ENCODE results near the gene ATG16L1. TPM values are rescaled to one million over a fixed set of nuclear protein-coding genes. Genes with fewer than 3 reads are reported as not detected.

ATG16L1 gene
- polyA plus RNA-seq, 1 donor from 2014 or later, result 67.6 TPM

DNA sequence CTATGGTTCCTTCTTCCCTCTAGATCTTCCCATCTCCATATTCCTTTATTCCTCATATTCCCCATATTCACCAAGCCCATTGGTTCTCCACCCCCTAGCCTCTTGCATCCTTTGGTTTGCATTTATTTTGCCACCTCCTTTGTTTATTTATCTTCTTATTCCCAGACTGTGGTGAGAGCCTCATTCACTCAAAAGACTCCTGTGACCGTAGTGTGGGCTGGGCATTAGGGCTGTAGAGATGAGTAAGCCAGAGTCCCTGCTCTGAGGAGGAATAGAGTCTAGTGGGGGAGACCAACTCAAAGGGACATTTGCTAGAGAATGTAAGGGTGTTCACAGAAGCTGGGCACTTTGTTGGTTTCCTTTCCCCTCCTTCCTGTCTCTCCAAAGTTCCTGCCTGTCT, 8.3 kb downstream of the ATG16L1 start:
- no peak overlapping the region for H3K4me3 ChIP-seq (ENCODE audit: low read length)
- TF ChIP-seq RAD21 (conservative IDR thresholded peaks at IDR 0.05), result no peak
- no peak for TF ChIP-seq TAF1 (IDR thresholded peaks at IDR 0.05; ENCODE audit: low read depth)
- H3K79me2 ChIP-seq (replicated peaks; ENCODE audit: insufficient read depth, low read length), result no peaks in the 10 kb centered on the region
- no peaks in the 10 kb centered on the region for H3K27me3 ChIP-seq (ENCODE audit: insufficient read depth, low read depth, low read length)
- no peaks in the 10 kb centered on the region for H3K9me2 ChIP-seq (ENCODE audit: insufficient read depth, low read length)
- H3K27ac ChIP-seq (ENCODE audit: low read length), result no peak overlapping the region
- no peak overlapping the region for H3K9ac ChIP-seq (ENCODE audit: low read length)
- no peaks in the 10 kb centered on the region for H3F3A ChIP-seq (ENCODE audit: insufficient read depth, low read length, poor library complexity, severe bottlenecking)
- H3K4me2 ChIP-seq (ENCODE audit: low read length), result no peak overlapping the region
- no peaks in the 10 kb centered on the region for H3K9me3 ChIP-seq (ENCODE audit: low read length)
- H4K20me1 ChIP-seq (ENCODE audit: insufficient read depth), result no peaks in the 10 kb centered on the region
- no peak overlapping the region for H2AFZ ChIP-seq (ENCODE audit: low read depth, low read length)
- H3K36me3 ChIP-seq (ENCODE audit: insufficient read depth, low read length), result no peaks in the 10 kb centered on the region

DNA sequence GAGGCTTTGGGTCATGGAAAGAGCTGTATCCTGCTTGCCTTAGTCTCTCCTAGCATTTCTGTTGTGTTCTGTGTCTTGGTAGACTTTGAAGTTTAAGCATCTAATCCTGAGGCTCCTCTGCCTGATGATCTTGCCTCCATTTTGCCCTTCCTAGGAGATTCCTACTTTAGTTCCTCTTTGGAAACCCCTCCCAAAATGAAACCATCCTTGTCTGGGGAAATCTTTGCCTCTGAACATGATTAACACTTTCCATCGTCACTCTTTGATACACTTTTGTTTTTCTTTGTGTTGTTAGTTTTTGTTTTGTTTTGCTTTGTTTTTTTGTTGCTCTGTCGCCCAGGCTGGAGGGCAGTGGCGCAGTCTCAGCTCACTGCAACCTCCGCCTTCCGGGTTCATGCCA, 9.2 kb downstream of the ATG16L1 start:
- TF ChIP-seq POLR2AphosphoS5 (IDR thresholded peaks at IDR 0.05), result no peak
- TF ChIP-seq, protein P1, sequence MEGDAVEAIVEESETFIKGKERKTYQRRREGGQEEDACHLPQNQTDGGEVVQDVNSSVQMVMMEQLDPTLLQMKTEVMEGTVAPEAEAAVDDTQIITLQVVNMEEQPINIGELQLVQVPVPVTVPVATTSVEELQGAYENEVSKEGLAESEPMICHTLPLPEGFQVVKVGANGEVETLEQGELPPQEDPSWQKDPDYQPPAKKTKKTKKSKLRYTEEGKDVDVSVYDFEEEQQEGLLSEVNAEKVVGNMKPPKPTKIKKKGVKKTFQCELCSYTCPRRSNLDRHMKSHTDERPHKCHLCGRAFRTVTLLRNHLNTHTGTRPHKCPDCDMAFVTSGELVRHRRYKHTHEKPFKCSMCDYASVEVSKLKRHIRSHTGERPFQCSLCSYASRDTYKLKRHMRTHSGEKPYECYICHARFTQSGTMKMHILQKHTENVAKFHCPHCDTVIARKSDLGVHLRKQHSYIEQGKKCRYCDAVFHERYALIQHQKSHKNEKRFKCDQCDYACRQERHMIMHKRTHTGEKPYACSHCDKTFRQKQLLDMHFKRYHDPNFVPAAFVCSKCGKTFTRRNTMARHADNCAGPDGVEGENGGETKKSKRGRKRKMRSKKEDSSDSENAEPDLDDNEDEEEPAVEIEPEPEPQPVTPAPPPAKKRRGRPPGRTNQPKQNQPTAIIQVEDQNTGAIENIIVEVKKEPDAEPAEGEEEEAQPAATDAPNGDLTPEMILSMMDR (IDR thresholded peaks at IDR 0.05; ENCODE audit: poor library complexity, severe bottlenecking), result no peak
- TF ChIP-seq TAF1 (IDR thresholded peaks at IDR 0.05; ENCODE audit: low read depth), result no peak
- no peak for TF ChIP-seq SMC3 (conservative IDR thresholded peaks at IDR 0.05; ENCODE audit: poor library complexity)
- TF ChIP-seq EZH2 (IDR thresholded peaks at IDR 0.05; ENCODE audit: borderline replicate concordance, insufficient read depth, low read length, poor library complexity, severe bottlenecking), result no peak
- TF ChIP-seq MXI1 (conservative IDR thresholded peaks at IDR 0.05; ENCODE audit: poor library complexity, severe bottlenecking), result no peak
- TF ChIP-seq, protein P2, sequence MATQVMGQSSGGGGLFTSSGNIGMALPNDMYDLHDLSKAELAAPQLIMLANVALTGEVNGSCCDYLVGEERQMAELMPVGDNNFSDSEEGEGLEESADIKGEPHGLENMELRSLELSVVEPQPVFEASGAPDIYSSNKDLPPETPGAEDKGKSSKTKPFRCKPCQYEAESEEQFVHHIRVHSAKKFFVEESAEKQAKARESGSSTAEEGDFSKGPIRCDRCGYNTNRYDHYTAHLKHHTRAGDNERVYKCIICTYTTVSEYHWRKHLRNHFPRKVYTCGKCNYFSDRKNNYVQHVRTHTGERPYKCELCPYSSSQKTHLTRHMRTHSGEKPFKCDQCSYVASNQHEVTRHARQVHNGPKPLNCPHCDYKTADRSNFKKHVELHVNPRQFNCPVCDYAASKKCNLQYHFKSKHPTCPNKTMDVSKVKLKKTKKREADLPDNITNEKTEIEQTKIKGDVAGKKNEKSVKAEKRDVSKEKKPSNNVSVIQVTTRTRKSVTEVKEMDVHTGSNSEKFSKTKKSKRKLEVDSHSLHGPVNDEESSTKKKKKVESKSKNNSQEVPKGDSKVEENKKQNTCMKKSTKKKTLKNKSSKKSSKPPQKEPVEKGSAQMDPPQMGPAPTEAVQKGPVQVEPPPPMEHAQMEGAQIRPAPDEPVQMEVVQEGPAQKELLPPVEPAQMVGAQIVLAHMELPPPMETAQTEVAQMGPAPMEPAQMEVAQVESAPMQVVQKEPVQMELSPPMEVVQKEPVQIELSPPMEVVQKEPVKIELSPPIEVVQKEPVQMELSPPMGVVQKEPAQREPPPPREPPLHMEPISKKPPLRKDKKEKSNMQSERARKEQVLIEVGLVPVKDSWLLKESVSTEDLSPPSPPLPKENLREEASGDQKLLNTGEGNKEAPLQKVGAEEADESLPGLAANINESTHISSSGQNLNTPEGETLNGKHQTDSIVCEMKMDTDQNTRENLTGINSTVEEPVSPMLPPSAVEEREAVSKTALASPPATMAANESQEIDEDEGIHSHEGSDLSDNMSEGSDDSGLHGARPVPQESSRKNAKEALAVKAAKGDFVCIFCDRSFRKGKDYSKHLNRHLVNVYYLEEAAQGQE (IDR thresholded peaks at IDR 0.05; ENCODE audit: borderline replicate concordance), result no peak
- no peak for TF ChIP-seq EP300 (conservative IDR thresholded peaks at IDR 0.05; ENCODE audit: poor library complexity, severe bottlenecking)
- H3K9me3 ChIP-seq (ENCODE audit: low read length), result no peaks in the 10 kb centered on the region
- H3K9ac ChIP-seq (ENCODE audit: low read length), result no peak overlapping the region
- no peaks in the 10 kb centered on the region for H3K27me3 ChIP-seq (ENCODE audit: insufficient read depth, low read depth, low read length)
- H3K9me2 ChIP-seq (ENCODE audit: insufficient read depth, low read length), result no peaks in the 10 kb centered on the region
- no peak overlapping the region for H3K4me2 ChIP-seq (ENCODE audit: low read length)
- no peak overlapping the region for H2AFZ ChIP-seq (ENCODE audit: low read depth, low read length)
- H3K27ac ChIP-seq (ENCODE audit: low read length), result no peak overlapping the region
- H3K4me3 ChIP-seq (ENCODE audit: low read length), result no peak overlapping the region
- H4K20me1 ChIP-seq (ENCODE audit: insufficient read depth), result no peaks in the 10 kb centered on the region
- H3K79me2 ChIP-seq (replicated peaks; ENCODE audit: insufficient read depth, low read length), result no peaks in the 10 kb centered on the region
- no peaks in the 10 kb centered on the region for H3F3A ChIP-seq (ENCODE audit: insufficient read depth, low read length, poor library complexity, severe bottlenecking)
- no peaks in the 10 kb centered on the region for H3K36me3 ChIP-seq (ENCODE audit: insufficient read depth, low read length)
